ENCODE results near the gene KRTAP9-7. TPM values are rescaled to one million over a fixed set of nuclear protein-coding genes. Genes with fewer than 3 reads are reported as not detected.

KRTAP9-7 gene
- total and polyA plus RNA-seq, 2 experiments from 2014 or later = not detected

GRCh38 chr17:41271858-41272257, 3.6 kb upstream of the KRTAP9-7 start:
- Mint-ChIP-seq H3K27ac (no peak overlapping the region), H3K27me3 (ENCODE audit: insufficient read depth, low read depth, poor library complexity) (peaks cover 2% of the 10 kb centered on the region), H3K4me1 (no peaks in the 10 kb centered on the region), H3K36me3 (ENCODE audit: low read depth) (no peaks in the 10 kb centered on the region), H3K9me3 (no peaks in the 10 kb centered on the region), H3K4me3 (no peak overlapping the region)
- Histone ChIP-seq H3K9me2 (ENCODE audit: insufficient read depth) (no peaks in the 10 kb centered on the region), H3K4me1 (ENCODE audit: insufficient read depth) (no peaks in the 10 kb centered on the region), H3K27me3 (ENCODE audit: insufficient read depth) (no peaks in the 10 kb centered on the region), H3K4me3 (no peak overlapping the region), H4K20me1 (replicated peaks; ENCODE audit: insufficient read depth) (no peaks in the 10 kb centered on the region), H3K27ac (ENCODE audit: low read depth) (no peak overlapping the region), H2AFZ (no peak overlapping the region), H3F3A (replicated peaks; ENCODE audit: low read depth) (no peaks in the 10 kb centered on the region), H3K79me2 (replicated peaks; ENCODE audit: insufficient read depth) (no peaks in the 10 kb centered on the region), H3K36me3 (ENCODE audit: insufficient read depth) (no peaks in the 10 kb centered on the region), H3K4me2 (no peak overlapping the region)
- TF ChIP-seq JUNB (IDR thresholded peaks at IDR 0.05; ENCODE audit: unreplicated experiment) (no peak), CREB1 (CRISPR knock-in tag; IDR thresholded peaks at IDR 0.05; ENCODE audit: low read depth) (no peak), POLR2AphosphoS5 (IDR thresholded peaks at IDR 0.05; ENCODE audit: low read depth) (no peak), EZH2 (IDR thresholded peaks at IDR 0.05; ENCODE audit: low read depth, unreplicated experiment) (no peak), EZH2phosphoT487 (IDR thresholded peaks at IDR 0.05; ENCODE audit: unreplicated experiment) (no peak), ETS1 (IDR thresholded peaks at IDR 0.05) (no peak), ZNF114 (CRISPR knock-in tag; IDR thresholded peaks at IDR 0.05) (no peak), NANOG (IDR thresholded peaks at IDR 0.05; ENCODE audit: borderline replicate concordance) (no peak)
- TF ChIP-seq, protein P1, sequence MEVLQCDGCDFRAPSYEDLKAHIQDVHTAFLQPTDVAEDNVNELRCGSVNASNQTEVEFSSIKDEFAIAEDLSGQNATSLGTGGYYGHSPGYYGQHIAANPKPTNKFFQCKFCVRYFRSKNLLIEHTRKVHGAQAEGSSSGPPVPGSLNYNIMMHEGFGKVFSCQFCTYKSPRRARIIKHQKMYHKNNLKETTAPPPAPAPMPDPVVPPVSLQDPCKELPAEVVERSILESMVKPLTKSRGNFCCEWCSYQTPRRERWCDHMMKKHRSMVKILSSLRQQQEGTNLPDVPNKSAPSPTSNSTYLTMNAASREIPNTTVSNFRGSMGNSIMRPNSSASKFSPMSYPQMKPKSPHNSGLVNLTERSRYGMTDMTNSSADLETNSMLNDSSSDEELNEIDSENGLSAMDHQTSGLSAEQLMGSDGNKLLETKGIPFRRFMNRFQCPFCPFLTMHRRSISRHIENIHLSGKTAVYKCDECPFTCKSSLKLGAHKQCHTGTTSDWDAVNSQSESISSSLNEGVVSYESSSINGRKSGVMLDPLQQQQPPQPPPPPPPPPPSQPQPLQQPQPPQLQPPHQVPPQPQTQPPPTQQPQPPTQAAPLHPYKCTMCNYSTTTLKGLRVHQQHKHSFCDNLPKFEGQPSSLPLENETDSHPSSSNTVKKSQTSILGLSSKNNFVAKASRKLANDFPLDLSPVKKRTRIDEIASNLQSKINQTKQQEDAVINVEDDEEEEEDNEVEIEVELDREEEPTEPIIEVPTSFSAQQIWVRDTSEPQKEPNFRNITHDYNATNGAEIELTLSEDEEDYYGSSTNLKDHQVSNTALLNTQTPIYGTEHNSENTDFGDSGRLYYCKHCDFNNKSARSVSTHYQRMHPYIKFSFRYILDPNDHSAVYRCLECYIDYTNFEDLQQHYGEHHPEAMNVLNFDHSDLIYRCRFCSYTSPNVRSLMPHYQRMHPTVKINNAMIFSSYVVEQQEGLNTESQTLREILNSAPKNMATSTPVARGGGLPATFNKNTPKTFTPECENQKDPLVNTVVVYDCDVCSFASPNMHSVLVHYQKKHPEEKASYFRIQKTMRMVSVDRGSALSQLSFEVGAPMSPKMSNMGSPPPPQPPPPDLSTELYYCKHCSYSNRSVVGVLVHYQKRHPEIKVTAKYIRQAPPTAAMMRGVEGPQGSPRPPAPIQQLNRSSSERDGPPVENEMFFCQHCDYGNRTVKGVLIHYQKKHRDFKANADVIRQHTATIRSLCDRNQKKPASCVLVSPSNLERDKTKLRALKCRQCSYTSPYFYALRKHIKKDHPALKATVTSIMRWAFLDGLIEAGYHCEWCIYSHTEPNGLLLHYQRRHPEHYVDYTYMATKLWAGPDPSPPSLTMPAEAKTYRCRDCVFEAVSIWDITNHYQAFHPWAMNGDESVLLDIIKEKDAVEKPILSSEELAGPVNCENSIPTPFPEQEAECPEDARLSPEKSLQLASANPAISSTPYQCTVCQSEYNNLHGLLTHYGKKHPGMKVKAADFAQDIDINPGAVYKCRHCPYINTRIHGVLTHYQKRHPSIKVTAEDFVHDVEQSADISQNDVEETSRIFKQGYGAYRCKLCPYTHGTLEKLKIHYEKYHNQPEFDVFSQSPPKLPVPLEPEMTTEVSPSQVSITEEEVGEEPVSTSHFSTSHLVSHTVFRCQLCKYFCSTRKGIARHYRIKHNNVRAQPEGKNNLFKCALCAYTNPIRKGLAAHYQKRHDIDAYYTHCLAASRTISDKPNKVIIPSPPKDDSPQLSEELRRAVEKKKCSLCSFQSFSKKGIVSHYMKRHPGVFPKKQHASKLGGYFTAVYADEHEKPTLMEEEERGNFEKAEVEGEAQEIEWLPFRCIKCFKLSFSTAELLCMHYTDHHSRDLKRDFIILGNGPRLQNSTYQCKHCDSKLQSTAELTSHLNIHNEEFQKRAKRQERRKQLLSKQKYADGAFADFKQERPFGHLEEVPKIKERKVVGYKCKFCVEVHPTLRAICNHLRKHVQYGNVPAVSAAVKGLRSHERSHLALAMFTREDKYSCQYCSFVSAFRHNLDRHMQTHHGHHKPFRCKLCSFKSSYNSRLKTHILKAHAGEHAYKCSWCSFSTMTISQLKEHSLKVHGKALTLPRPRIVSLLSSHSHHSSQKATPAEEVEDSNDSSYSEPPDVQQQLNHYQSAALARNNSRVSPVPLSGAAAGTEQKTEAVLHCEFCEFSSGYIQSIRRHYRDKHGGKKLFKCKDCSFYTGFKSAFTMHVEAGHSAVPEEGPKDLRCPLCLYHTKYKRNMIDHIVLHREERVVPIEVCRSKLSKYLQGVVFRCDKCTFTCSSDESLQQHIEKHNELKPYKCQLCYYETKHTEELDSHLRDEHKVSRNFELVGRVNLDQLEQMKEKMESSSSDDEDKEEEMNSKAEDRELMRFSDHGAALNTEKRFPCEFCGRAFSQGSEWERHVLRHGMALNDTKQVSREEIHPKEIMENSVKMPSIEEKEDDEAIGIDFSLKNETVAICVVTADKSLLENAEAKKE (CRISPR knock-in tag; IDR thresholded peaks at IDR 0.05) = no peak
- ATAC-seq (no peak), DNase-seq (ENCODE audit: low spot score) (no peak)

Measured in GM23338 (cell line).